ENCODE data around the gene PLPP6.

DNA sequence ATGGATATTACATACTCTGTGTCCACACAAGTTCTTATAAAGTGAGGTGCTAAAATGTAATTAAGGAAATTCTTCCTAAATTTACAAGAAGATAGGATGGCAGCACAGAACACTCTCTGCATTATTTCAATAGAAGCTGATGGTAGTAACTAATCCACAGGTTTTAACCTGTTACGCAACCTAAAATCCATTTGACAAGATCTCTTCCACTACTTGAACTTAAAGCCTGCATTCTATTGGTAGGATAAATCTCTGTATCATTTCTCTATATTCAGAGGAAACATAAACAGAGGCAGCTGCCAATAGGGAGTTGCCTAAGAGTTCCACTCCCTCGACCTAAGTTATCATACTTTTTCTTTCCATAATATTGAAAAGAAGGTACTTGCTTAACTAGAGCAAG, 38.8 kb downstream of the PLPP6 start:
- TF ChIP-seq, protein P1, sequence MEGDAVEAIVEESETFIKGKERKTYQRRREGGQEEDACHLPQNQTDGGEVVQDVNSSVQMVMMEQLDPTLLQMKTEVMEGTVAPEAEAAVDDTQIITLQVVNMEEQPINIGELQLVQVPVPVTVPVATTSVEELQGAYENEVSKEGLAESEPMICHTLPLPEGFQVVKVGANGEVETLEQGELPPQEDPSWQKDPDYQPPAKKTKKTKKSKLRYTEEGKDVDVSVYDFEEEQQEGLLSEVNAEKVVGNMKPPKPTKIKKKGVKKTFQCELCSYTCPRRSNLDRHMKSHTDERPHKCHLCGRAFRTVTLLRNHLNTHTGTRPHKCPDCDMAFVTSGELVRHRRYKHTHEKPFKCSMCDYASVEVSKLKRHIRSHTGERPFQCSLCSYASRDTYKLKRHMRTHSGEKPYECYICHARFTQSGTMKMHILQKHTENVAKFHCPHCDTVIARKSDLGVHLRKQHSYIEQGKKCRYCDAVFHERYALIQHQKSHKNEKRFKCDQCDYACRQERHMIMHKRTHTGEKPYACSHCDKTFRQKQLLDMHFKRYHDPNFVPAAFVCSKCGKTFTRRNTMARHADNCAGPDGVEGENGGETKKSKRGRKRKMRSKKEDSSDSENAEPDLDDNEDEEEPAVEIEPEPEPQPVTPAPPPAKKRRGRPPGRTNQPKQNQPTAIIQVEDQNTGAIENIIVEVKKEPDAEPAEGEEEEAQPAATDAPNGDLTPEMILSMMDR (IDR thresholded peaks at IDR 0.05) = no peak
- no peak for TF ChIP-seq EZH2 (IDR thresholded peaks at IDR 0.05; ENCODE audit: borderline replicate concordance, insufficient read depth, low read depth, low read length, poor library complexity, severe bottlenecking)

Measured in B cell (primary cell).